GM19328 (cell line): ENCODE data around the gene CXCR2.
"Not testable (repeated sequence)": the region's sequence is repeated elsewhere in the genome, so short reads cannot be mapped to it uniquely, and the experiment has no call there.

Source experiments
- ATAC-seq: cut with Tn5 transposase; IDR thresholded peaks from one replicate; pipeline ENCODE4 v1.9.1; 2021; ENCODE audit warnings: mild to moderate bottlenecking, moderate library complexity; ENCODE audit not compliant: unreplicated experiment

Gene CXCR2

DNA sequence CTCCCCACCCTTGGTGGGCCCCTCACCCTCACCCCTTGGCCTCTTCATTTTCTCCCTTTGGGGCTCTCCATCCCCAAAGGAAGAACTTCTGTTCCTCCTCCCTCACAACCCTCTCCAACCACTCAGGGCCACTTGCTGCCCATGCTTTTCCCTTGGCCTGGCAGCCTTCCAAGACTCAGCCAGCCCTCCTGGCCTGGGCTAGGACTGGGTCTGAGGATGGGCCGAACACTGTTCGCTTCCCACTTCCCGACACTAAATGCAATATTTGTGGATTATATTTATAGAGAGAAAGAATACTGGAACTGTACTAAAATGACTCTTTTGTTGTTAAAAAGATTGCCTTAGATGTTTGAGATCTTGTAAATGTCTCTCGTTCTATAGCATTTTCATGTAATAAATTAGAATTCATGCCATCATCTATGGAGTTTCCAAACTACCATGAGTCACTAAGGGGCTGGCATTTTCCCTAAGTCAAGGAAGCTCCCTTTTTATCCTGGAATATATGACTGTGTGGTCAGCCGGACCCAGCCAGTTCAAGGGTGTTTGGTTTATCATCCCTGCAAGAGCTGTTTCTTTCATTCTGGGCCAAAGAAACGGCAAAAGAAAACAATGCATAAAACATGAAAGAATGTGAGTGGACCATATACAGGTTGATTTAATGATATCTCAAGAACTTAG is 3.8 kb downstream of the CXCR2 start:
- ATAC-seq = no peak

DNA sequence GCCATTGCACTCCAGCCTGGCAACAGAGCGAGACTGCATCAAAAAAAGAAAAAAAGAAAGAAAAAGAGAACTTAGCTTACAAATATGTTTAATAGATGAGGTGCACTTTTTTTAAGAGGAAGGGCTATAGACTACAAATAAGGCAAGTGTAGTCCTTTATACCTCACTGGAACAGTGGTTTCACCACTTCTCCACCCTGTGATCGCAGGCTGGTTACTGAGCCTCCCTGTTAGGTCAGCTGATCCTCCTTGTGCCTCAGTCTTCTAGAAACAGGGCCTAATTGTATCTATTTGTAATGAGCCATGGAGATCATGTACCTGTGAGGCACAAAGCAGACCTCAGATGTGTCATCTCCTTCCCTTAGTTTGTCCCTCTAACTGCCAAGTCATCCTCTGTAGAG is 4.5 kb downstream of the CXCR2 start:
- no peak for ATAC-seq

DNA sequence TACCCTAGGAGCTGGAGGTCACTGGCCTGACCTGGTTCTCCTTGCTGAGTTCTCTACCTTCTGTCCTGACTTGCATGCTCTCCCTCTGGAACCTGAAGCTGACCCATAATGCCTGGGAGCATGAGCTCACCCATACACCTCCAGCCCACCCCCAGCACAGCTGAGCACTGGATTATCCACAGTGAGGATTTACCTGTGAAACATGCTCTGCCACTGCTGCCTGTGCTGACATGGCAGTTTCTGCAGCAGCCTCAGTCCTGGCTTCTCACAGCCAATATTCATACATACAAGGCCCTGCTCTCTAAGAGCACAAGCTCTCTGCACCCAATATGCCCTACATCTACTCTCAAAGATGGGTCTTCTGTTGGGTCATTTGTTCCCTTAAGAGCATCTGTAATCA is 5.0 kb downstream of the CXCR2 start:
- no peak for ATAC-seq

DNA sequence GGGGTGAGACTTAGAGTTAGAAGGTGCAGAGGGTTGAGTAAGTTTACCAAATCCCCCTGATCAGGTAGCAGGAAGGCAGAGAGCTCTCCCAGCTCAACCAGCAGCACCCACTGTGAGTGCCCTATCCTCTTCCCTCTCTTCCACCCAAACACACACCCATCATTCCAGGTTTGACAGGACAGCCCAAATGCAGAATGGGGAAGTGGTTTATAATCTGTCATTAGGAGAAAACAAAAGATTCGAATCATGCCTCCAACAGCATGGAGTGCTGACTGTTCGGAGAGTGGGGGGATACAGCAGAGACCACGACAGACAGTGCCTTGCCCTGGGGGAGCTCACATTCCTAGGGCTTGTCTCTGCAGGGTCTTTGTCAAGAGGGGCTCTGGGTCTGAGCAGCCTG is 11.7 kb downstream of the CXCR2 start:
- ATAC-seq = no peak

DNA sequence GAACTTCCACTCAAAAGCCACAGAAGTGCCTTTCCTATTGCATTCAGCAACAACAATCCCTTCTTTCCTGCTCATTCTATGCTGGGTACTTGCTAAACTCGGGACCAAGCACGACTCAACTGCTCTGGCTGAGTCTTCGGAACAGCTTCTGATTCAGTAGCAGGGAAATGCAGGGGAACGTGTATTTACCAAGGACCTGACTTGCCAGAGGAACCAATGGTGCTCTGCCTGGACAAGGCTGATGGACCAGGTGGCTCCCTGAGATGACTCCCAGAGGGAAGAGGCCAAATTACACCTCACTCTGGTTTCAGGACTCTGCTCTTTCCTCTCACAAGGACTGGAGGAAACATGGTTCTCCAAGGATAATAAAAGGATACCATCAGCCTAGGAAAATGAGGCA is 12.2 kb downstream of the CXCR2 start:
- ATAC-seq = no peak

DNA sequence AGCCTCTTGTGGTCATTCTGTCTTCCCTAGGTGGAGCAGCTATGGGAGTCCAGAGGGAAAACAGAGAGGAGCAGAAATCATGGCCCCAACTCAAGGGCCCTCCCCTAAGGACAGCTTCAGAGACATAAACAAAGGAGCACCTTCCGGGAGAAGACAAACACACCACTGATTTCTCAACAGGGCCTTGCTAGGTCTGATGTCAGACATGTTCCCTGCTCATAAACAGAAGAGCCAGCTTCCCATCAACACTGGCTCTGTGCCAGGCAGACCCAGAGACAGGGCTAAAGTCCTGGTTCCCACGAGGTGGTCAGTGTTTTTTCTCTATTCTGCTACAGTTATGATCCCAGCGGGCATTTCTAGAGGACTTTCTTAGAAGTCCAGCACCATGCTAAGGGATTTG is 19.3 kb downstream of the CXCR2 start:
- ATAC-seq = no peak

DNA sequence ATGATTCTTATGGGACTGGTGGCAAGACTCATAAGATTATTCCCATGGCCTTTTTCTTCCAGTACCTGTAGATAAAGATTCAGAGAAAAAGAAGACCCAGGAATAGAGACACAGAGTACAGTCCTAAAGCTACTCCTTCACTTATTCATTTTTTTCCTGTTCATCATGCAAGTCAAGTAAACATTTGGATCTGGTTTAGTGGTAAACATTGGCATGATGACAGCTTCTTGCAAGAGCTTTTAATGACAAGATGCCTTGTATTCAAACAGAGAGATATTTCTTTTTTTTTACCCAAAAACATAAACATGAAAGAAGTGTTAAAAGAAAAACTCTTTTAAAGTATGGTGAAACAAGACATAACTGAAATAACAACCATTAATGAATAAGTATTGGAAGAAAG is 20.2 kb downstream of the CXCR2 start:
- no peak for ATAC-seq

DNA sequence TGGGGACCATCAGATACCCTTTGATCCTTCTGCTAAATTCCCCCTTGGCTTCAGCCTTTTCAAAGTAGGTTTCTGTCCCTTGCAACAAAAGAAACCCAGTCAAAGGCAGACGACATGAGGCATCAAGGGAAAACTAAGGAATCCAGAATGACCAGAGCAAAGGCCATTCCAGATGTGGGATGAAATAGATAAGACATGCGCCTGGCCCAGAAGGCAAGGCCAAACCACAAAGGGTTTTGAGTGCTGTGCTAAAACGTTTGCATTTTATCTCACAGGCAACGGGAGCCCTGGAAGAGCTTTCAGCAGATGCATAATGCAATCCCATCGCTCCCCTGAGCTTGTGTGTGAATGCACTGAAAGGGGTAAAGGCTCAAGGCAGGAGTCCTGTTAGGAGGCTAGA is 23.3 kb downstream of the CXCR2 start:
- ATAC-seq = no peak

DNA sequence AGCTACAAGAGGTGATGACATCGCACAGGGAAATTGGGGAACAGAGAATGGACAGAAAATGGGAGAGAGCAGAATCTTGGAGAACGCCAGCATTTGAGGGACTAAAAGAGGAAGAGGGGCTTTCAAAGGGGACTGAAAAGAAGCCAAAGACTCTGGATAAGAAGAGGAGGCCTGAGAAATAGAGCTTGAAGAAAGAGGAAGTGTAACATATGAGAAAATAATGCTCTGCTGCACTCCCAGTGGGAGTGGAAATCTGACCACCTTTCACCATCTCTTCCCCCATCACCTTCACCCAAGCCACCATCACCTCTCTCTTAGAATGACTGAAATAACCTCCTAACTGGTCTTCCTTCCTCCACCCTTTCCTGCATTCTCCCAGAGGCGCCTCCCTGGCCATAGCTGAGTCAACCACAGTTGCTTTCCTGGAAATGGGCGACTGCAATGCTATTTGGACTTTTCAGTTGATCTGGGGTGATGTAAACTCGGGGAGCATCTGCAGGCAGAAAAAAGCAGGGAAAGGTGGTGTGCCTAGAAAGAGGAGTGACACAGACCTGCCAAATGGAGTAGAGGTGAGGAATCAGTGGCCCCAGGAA is 24.1 kb downstream of the CXCR2 start:
- no peak for ATAC-seq

DNA sequence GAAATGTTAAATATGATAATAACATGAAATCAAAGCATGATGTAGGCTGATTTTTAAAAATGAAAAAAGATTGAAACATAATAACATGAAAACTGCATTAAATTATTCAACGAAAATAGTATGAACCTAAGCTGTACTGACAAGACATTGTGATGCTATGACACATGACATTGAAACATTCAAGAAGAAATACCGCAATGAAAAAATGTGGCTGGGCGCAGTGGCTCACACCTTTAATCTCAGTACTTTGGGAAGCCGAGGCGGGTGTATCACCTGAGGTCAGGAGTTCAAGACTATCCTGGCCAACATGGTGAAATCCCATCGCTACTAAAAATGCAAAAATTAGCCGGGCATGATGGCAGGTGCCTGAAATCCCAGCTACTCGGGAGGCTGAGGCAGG is 26.3 kb downstream of the CXCR2 start:
- ATAC-seq = no peak

DNA sequence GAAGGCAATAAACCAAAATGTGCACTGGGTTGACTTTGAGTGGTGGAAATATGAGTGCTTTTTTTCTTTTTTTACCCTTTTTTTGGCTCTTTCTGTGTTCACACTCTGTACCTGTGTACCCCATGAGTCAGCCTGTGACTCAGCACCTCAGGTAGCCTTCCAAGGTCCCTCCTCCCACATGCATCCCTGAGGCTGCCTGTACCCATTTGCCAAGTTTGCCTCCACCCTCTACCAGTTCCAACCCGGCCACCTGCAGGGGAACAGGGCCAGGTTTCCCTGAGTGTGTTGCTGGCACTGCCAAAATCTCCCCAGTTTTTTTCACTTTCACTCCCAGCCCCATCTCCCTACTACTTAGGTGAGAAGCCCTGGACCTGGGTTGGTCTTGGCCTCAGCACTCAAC is 26.9 kb downstream of the CXCR2 start:
- no peak for ATAC-seq

DNA sequence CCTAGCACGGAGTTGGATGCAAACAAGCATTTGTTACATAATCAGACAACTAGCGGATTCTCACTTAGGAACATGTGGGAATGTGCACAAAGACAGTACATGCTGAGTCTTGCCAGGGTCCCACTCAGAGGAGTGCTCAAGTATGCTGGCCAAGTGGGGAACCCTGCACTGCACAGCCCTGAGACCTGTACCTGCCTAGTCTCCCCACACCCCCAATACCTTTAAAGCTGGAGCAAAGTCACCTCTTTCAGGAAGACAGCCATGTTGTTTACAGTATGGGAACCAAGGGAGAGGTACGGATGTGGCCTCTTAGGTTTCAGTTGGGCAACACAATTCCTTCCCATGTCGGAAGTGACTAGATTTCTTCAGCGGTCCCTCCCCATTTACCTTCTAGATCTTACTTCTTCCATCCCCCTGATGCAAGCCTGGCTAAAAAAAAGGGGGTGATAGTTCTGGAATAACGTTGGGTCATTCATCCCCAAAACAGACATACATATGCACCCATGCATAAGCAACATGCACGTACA is 30.2 kb downstream of the CXCR2 start:
- ATAC-seq = no peak

DNA sequence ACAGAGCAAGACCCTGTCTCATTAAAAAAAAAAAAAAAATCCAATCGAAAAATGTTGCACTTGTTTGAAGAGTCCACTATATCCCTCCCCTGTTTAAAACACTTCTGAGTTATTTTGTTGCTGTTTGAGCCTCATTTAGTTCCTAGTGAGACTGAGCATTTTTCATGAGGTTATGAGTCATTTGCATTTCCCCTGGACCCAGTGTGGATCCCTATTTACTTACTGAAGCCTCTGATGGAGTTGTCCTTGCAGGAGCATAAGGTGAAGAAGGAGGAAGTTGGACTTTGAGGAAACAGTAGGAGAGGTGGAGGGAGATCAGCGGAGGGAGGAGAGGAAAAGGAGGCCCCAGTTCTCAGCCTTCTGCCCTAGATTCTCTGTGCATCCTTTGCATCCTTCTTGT is 35.8 kb downstream of the CXCR2 start:
- no peak for ATAC-seq

DNA sequence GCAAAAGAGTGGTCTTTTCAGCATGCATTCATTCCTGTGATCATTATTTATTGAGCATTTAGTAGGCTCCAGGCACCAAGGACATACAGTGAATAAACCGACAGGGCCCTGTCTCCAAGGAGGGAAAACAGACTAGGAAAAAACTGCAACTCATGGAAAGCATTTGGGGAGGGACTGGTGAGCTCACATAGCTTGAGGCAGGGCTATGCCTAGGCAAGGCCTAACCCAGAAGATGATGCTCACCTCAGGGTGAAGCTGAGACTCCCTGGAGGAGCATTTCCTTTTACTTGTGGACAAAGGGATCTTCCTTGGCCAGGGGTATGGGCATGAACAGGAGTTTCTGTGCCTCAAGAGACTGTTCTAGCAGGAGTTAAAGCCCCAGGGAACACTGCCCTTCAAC is 37.0 kb downstream of the CXCR2 start:
- no peak for ATAC-seq

DNA sequence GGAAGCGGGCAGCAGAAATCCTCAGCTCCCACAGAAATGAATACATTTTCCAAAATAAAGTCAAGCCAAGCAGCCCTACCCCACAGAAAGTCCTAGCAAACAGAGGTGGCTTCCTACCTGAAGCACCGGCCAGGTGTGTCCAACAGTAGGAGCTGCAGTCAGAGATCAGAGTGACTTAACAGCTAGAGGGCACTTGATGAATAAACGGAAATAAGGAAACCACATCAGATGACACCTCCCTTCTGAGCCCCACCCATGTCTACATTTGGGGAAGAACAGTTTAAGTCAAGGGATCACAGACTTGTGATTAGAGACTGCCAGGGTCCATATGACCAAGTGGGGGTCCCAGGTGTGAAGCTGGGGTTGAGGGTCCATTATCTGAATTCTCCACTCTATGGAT is 41.0 kb downstream of the CXCR2 start, which contains the start of gene CXCR1:
Gene CXCR1 (minus strand): TSS at position 172 of the 400 bp plus-strand sequence. CDS start 1,751 bp downstream, outside the sequence.
- ATAC-seq = no peak

DNA sequence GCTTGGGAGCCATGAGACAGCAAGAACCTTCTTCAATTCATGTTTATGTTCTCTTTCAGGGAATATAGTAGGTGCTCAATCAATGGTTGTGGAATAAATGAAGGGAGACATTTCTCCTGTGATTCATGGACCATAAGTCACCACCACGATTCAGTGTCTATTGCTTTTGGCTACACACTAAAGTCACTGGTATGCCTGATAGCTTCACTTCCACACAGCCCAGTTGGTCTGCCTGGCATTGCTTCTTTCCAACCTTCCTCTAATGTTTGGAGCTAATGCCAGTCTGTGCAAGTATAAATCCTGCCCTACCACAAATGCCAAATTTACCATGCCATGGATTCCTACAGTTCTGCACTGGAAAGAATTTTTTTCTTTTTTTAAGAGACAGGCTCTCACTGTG is 42.2 kb downstream of the CXCR2 start:
- ATAC-seq = no peak

DNA sequence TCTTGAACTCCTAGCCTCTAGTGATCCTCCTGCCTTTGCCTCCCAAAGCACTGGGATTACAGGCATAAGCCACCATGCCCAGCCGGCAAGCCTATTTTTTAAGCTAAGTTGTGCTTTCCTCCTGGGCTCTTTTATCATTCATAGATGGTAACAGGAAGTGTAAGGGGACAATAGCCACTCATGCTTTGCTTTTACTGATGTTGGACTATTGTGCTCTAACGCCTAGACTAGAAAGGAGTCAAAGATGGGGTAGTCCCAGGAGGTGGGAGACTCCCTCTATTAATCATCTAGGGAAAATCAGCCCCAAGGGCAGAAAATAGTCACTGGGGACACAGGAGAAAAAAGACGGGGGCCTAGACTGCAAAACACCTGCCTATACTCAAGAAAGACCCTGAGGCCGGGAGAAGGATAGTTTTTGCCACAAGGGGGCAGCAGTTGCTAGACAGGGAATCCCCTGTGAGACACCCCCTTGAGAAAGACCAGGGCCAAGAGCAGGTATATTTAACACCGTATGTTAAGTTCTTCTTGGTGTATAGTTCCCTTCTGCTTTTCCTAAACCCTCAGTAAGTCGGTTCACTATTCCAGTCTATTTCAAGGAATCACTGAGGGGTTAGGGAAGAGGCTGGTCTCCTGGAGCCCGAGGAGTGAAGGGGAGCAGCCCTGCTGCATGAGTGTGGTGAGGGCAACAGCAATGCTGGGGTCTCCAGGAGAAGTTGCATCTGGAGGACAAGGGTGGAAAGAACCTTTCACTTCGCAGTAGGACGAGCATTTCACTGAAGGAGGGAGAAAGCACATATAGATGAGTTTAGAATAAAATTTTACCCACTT is 43.0 kb downstream of the CXCR2 start:
- peak; percentile 51 for ATAC-seq

DNA sequence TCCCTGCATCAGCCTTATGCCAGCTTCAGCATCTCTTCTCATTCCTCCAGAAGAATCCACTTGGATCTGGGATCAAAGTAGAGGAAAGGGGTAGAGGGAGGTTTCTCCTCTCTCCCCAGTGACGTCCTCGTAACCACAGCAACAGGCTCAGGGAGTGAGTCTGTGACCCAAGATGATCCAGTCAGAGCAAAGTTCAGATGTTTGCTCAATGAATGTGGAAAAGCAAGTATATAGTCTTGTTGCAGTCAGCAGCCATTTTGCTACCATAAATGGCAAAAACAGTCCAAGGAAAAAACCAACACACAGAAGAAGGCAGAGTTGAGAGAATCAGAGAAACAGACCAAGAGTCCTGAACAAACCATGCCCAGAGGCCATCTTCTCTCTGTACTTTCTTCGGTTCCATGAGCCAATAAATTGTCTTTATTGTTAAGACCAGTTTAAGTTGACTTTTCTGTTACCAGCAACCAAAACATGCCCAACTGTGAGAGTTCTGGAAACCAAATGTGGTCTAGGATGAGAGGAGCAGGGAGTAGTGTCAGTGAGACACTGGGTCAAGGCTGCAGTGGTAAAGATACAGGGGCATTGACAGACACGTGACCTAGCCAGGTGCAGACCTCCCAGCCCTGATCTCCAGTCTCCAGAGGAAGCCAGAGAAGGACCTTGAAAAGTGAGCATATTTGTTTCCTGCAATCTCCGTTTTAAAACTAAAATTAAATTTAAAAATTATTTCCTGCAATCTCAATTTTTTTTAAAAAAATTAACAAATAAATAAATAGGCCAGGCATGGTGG is 44.1 kb downstream of the CXCR2 start:
- no peak for ATAC-seq

DNA sequence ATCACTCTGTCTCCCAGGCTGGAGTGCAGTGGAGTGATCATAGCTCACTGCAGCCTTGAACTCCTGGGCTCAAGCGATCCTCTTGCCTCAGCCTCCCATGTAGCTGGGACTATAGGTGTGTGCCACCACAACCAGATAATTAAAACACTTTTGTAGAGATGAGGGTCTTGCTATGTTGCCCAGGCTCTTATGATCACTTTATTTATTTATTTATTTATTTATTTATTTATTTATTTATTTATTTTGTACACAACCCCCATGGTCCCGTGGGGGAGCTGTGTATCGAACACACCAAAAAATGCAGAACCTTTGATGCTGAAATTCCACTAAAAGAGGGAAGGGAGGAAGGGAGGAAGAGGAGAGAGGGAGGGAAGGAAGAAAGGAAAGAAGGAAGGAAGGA is 45.9 kb downstream of the CXCR2 start:
- ATAC-seq = not testable (repeated sequence)

DNA sequence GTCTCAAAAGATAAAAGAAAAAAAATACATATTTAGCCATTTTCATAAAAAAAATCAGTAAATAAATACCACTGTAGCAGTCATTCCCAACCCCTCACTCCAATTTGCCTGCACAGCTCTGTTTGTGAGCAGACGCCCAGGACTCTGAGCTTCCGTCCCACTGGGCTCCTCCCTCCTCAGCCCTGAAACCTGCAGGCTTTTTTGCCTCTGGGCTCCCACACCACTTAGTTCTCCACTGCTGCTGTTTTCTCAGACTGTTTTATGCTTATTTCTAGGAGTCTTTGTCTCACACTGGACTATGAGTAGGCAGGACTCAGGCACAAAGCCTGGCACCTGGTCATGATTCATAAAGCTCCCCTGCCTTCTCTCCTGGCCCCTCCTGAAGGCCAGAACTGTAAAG is 47.0 kb downstream of the CXCR2 start:
- no peak for ATAC-seq

DNA sequence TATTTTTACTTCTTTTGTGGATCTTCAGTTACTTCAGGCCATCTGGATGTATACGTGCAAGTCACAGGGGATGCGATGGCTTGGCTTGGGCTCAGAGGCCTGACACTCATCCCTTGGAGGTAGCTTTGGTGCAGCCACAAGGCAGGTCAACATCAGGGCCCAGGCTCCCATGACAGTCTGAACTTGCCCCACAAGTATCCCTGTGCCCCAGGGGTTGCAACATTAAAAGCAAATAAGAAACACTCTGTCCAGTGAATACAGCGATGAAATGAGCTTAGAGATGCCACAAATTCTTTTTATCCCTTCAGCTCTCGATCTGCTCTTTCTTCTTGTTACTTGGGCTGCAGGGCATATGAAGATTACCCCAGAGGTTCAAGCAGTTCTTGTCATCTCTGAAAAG is 54.0 kb downstream of the CXCR2 start:
- ATAC-seq = no peak
